ENCODE data around the gene CYP2U1. TPM values are rescaled to one million over a fixed set of nuclear protein-coding genes. Genes with fewer than 3 reads are reported as not detected.
A peak's percentile ranks its signal among the peaks of the same experiment; 100 is the strongest.

Gene CYP2U1
- total RNA-seq, 1 donor from 2014 or later = 1.3 TPM

GRCh38 chr4:107978716-107979451 is 47.5 kb downstream of the CYP2U1 start:
- FAIRE-seq (no peak), DNase-seq (ENCODE audit: low read depth) (no peak)
- H3K4me3 ChIP-seq (ENCODE audit: low read depth, low read length) = no peak overlapping the region
- no peak for TF ChIP-seq CTCF (IDR thresholded peaks at IDR 0.05; ENCODE audit: insufficient read depth, low read length, severe bottlenecking)
- H3K27me3 ChIP-seq (ENCODE audit: control insufficient read depth, insufficient read depth, low read length) = no peaks in the 10 kb centered on the region
- no peaks in the 10 kb centered on the region for H3K36me3 ChIP-seq (ENCODE audit: control insufficient read depth, insufficient read depth, low read length)

- H3K36me3 ChIP-seq (ENCODE audit: control insufficient read depth, insufficient read depth, low read length) = no peaks in the 10 kb centered on the region
- H3K4me3 ChIP-seq (ENCODE audit: low read depth, low read length) = no peak overlapping the region
- TF ChIP-seq CTCF (IDR thresholded peaks at IDR 0.05; ENCODE audit: insufficient read depth, low read length, severe bottlenecking) = no peak
- FAIRE-seq (no peak), DNase-seq (ENCODE audit: low read depth) (peak; percentile 88)
- no peaks in the 10 kb centered on the region for H3K27me3 ChIP-seq (ENCODE audit: control insufficient read depth, insufficient read depth, low read length)
Observed at GRCh38 chr4:107987916-107988762, 56.8 kb downstream of the CYP2U1 start.

DNA sequence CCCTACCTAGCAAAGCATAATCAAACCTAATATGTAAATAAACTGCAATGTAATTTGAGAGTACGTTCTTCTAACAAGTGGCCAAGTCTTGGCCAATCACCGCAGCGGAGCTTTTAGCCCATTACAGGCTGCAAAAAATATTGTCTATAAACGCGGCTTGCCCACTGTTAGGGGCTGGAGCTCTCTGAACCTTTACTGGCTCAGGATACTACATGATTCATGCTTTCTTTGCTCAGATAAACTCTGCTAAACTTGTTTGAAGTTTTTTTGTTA is 57.4 kb downstream of the CYP2U1 start:
- DNase-seq (ENCODE audit: low read depth) (peak; percentile 51), FAIRE-seq (no peak)
- H3K36me3 ChIP-seq (ENCODE audit: control insufficient read depth, insufficient read depth, low read length) = no peaks in the 10 kb centered on the region
- no peak for TF ChIP-seq CTCF (IDR thresholded peaks at IDR 0.05; ENCODE audit: insufficient read depth, low read length, severe bottlenecking)
- no peaks in the 10 kb centered on the region for H3K27me3 ChIP-seq (ENCODE audit: control insufficient read depth, insufficient read depth, low read length)
- no peak overlapping the region for H3K4me3 ChIP-seq (ENCODE audit: low read depth, low read length)

DNA sequence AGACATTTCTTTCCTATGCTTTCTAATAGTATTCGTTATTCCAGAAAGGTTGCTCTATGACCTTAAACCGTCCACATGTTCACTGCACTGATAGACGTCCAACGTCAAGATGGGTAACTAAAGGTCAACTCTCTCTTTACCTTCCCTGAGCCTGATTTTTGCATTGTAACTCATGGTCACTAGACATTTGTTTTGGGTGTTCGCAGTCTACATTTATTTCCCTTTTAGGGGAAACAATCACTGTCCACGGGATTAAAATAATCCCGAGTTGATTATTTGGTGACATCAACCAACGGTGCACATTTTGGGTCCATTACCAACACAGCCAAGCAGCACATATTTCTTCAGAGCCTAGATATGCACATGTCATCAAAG is 57.8 kb downstream of the CYP2U1 start:
- TF ChIP-seq CTCF (IDR thresholded peaks at IDR 0.05; ENCODE audit: insufficient read depth, low read length, severe bottlenecking) = no peak
- Histone ChIP-seq H3K4me3 (ENCODE audit: low read depth, low read length) (peak overlapping the region; percentile 97), H3K27me3 (ENCODE audit: control insufficient read depth, insufficient read depth, low read length) (no peaks in the 10 kb centered on the region), H3K36me3 (ENCODE audit: control insufficient read depth, insufficient read depth, low read length) (no peaks in the 10 kb centered on the region)
- DNase-seq (ENCODE audit: low read depth) (no peak), FAIRE-seq (no peak)

GRCh38 chr4:107989537-107990386 is 58.4 kb downstream of the CYP2U1 start, which contains the start of gene HADH:
HADH (plus strand) TSS chr4:107989889; CDS start chr4:107989933, 44 bp downstream.
- Histone ChIP-seq H3K27me3 (ENCODE audit: control insufficient read depth, insufficient read depth, low read length) (no peaks in the 10 kb centered on the region), H3K36me3 (ENCODE audit: control insufficient read depth, insufficient read depth, low read length) (no peaks in the 10 kb centered on the region), H3K4me3 (ENCODE audit: low read depth, low read length) (peak within 1 kb of the TSS; percentile 97)
- FAIRE-seq = no peak
- peak; percentile 82 for DNase-seq (ENCODE audit: low read depth)
- TF ChIP-seq CTCF (IDR thresholded peaks at IDR 0.05; ENCODE audit: insufficient read depth, low read length, severe bottlenecking) = no peak
